ENCODE data around the gene ANKRD31. TPM values are rescaled to one million over a fixed set of nuclear protein-coding genes. Genes with fewer than 3 reads are reported as not detected.

ANKRD31 gene
- polyA plus RNA-seq, 2 of the 4 experiments (the other 2 are of a cell fraction): 0.15 to 0.49 TPM

DNA sequence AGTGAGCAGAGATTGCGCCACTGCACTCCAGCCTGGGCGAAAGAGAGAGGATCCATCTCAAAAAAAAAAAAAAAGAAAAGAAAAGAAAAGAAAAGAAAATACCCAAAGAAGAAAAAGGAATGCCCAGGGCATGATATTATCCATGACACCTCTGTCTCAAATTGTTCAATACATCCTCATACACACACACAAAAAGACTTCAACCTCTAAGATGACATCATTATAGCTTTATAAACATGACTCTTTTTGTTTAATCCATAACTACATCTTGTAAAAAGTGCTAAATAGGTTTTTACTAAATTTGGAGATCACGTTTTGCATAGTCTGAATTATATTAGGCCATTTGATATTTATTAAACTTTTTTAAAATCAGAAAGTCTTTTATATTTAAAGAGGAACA is 33.1 kb downstream of the ANKRD31 start:
- no peak for ATAC-seq
- 36% methylated on average over 3 of the region's 3 CpGs for whole genome bisulfite sequencing (ENCODE audit: missing lambda C conversion rate)
- Histone ChIP-seq H3K4me1 (no peaks in the 10 kb centered on the region), H3K4me2 (no peak overlapping the region), H3K4me3 (no peak overlapping the region), H3K9me3 (no peaks in the 10 kb centered on the region), H3K27ac (no peak overlapping the region)
- no peak for FAIRE-seq
- POLR2A ChIA-PET: no interaction called here
- no peak for DNase-seq (ENCODE audit: low read depth in 1 of 2, low spot score in 1 of 2)
- TF ChIP-seq EHF (CRISPR knock-in tag; IDR thresholded peaks at IDR 0.05) (no peak), NPAS2 (CRISPR knock-in tag; IDR thresholded peaks at IDR 0.05; ENCODE audit: borderline replicate concordance) (no peak)
- CTCF ChIA-PET: no interaction called here

- no peak overlapping the region for H3K4me2 ChIP-seq
- no peak overlapping the region for H3K4me3 ChIP-seq
- ChIA-PET CTCF (no interaction called here), POLR2A (no interaction called here)
- no peaks in the 10 kb centered on the region for H3K4me1 ChIP-seq
- no peak overlapping the region for H3K27ac ChIP-seq
- FAIRE-seq: no peak
- ATAC-seq: no peak
- no peak for TF ChIP-seq EHF (CRISPR knock-in tag; IDR thresholded peaks at IDR 0.05)
- no peak for TF ChIP-seq ZNF302 (CRISPR knock-in tag; IDR thresholded peaks at IDR 0.05)
- no peak for TF ChIP-seq TFCP2L1 (CRISPR knock-in tag; IDR thresholded peaks at IDR 0.05)
- TF ChIP-seq SMC3 (IDR thresholded peaks at IDR 0.05): no peak
- no peak for TF ChIP-seq PHF8 (IDR thresholded peaks at IDR 0.05; ENCODE audit: borderline replicate concordance, low read depth)
- no peak for TF ChIP-seq ZSCAN20 (CRISPR knock-in tag; IDR thresholded peaks at IDR 0.05)
- no peak for TF ChIP-seq REST (IDR thresholded peaks at IDR 0.05)
- TF ChIP-seq HEYL (CRISPR knock-in tag; IDR thresholded peaks at IDR 0.05): no peak
- no peak for TF ChIP-seq KDM1A (IDR thresholded peaks at IDR 0.05; ENCODE audit: low read depth)
- TF ChIP-seq ELK1 (IDR thresholded peaks at IDR 0.05; ENCODE audit: low read depth, low read length): no peak
- TF ChIP-seq FOSL2 (IDR thresholded peaks at IDR 0.05): no peak
- no peak for TF ChIP-seq FOSL2 (CRISPR knock-in tag; IDR thresholded peaks at IDR 0.05)
- TF ChIP-seq, protein P1, sequence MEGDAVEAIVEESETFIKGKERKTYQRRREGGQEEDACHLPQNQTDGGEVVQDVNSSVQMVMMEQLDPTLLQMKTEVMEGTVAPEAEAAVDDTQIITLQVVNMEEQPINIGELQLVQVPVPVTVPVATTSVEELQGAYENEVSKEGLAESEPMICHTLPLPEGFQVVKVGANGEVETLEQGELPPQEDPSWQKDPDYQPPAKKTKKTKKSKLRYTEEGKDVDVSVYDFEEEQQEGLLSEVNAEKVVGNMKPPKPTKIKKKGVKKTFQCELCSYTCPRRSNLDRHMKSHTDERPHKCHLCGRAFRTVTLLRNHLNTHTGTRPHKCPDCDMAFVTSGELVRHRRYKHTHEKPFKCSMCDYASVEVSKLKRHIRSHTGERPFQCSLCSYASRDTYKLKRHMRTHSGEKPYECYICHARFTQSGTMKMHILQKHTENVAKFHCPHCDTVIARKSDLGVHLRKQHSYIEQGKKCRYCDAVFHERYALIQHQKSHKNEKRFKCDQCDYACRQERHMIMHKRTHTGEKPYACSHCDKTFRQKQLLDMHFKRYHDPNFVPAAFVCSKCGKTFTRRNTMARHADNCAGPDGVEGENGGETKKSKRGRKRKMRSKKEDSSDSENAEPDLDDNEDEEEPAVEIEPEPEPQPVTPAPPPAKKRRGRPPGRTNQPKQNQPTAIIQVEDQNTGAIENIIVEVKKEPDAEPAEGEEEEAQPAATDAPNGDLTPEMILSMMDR (IDR thresholded peaks at IDR 0.05): no peak
- no peak for TF ChIP-seq ZC3H11A (IDR thresholded peaks at IDR 0.05)
- TF ChIP-seq MAX (IDR thresholded peaks at IDR 0.05): no peak
- no peak for TF ChIP-seq RARB (CRISPR knock-in tag; IDR thresholded peaks at IDR 0.05)
- TF ChIP-seq POLR2AphosphoS2 (conservative IDR thresholded peaks at IDR 0.05; ENCODE audit: low read length): no peak
- no peak for TF ChIP-seq HOXB5 (CRISPR knock-in tag; IDR thresholded peaks at IDR 0.05)
- TF ChIP-seq, protein P2, sequence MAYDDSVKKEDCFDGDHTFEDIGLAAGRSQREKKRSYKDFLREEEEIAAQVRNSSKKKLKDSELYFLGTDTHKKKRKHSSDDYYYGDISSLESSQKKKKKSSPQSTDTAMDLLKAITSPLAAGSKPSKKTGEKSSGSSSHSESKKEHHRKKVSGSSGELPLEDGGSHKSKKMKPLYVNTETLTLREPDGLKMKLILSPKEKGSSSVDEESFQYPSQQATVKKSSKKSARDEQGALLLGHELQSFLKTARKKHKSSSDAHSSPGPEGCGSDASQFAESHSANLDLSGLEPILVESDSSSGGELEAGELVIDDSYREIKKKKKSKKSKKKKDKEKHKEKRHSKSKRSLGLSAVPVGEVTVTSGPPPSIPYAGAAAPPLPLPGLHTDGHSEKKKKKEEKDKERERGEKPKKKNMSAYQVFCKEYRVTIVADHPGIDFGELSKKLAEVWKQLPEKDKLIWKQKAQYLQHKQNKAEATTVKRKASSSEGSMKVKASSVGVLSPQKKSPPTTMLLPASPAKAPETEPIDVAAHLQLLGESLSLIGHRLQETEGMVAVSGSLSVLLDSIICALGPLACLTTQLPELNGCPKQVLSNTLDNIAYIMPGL (CRISPR knock-in tag; IDR thresholded peaks at IDR 0.05; ENCODE audit: borderline replicate concordance): no peak
- H3K9me3 ChIP-seq: no peaks in the 10 kb centered on the region
- WGBS (ENCODE audit: missing lambda C conversion rate): 27% methylated on average over 1 of the region's 1 CpG
- no peak for DNase-seq (ENCODE audit: low read depth in 1 of 2, low spot score in 1 of 2)
Measured at GRCh38 chr5:75202935-75203334, 33.7 kb downstream of the ANKRD31 start.
